GM23338 (cell line): Measurements from ENCODE around the gene ELFN2. TPM values are rescaled to one million over a fixed set of nuclear protein-coding genes. Genes with fewer than 3 reads are reported as not detected.
A peak's percentile ranks its signal among the peaks of the same experiment; 100 is the strongest.

Experiments used
- ATAC-seq: fragments of 200-7000 bp; cut with Tn5 transposase; 3 replicates; pipeline ENCODE4 v1.9.1; 2020
- DNase-seq: peaks from one replicate; pipeline ENCODE4 v3.0.0-alpha.2; 2015; ENCODE audit warnings: low spot score
- H2AFZ ChIP-seq: fragments of 200-600 bp; sonication (generic); 2 replicates; pipeline ENCODE4 v1.8.0; 2016; ENCODE audit warnings: antibody characterized with exemption, mild to moderate bottlenecking, moderate library complexity
- H3F3A ChIP-seq: fragments of 200-600 bp; sonication (generic); replicated peaks from 2 replicates; pipeline ENCODE4 v1.8.0; 2017; ENCODE audit warnings: antibody characterized with exemption, mixed run types, low read depth
- H3K27ac ChIP-seq: fragments of 200-600 bp; sonication (generic); 2 replicates; pipeline ENCODE4 v1.6.1; 2016; ENCODE audit warnings: low read depth
- H3K27me3 ChIP-seq: fragments of 200-600 bp; sonication (generic); 2 replicates; pipeline ENCODE4 v1.8.0; 2016; ENCODE audit warnings: mild to moderate bottlenecking, mixed run types, moderate library complexity; ENCODE audit not compliant: insufficient read depth
- H3K36me3 ChIP-seq: fragments of 200-600 bp; sonication (generic); 2 replicates; pipeline ENCODE4 v1.8.0; 2016; ENCODE audit warnings: mild to moderate bottlenecking; ENCODE audit not compliant: insufficient read depth
- H3K4me1 ChIP-seq: fragments of 200-600 bp; sonication (generic); 2 replicates; pipeline ENCODE4 v1.8.0; 2016; ENCODE audit warnings: mild to moderate bottlenecking, moderate library complexity; ENCODE audit not compliant: insufficient read depth
- H3K4me2 ChIP-seq: fragments of 200-600 bp; sonication (generic); 2 replicates; pipeline ENCODE4 v1.7.1; 2017; ENCODE audit warnings: mixed run types
- H3K4me3 ChIP-seq: fragments of 200-600 bp; sonication (generic); 2 replicates; pipeline ENCODE4 v1.6.1; 2016; ENCODE audit warnings: mixed run types
- H3K79me2 ChIP-seq: fragments of 200-600 bp; sonication (generic); replicated peaks from 2 replicates; pipeline ENCODE4 v1.8.0; 2017; ENCODE audit warnings: mild to moderate bottlenecking; ENCODE audit not compliant: insufficient read depth
- H3K9me2 ChIP-seq: fragments of 200-600 bp; sonication (generic); 2 replicates; pipeline ENCODE4 v1.8.0; 2017; ENCODE audit not compliant: insufficient read depth
- H4K20me1 ChIP-seq: fragments of 200-600 bp; sonication (generic); replicated peaks from 2 replicates; pipeline ENCODE4 v1.8.0; 2017; ENCODE audit warnings: mild to moderate bottlenecking; ENCODE audit not compliant: insufficient read depth
- H3K27ac Mint-ChIP-seq: 2 replicates; pipeline ENCODE4 v1.8.0; 2020; ENCODE audit warnings: inconsistent platforms, mild to moderate bottlenecking, moderate library complexity, mixed read lengths
- H3K27me3 Mint-ChIP-seq: 3 replicates; pipeline ENCODE4 v1.8.0; 2022; ENCODE audit warnings: low read depth, mild to moderate bottlenecking, moderate library complexity, mixed read lengths, inconsistent platforms; ENCODE audit not compliant: insufficient read depth, poor library complexity
- H3K36me3 Mint-ChIP-seq: 3 replicates; pipeline ENCODE4 v1.8.0; 2021; ENCODE audit warnings: low read depth, mild to moderate bottlenecking, inconsistent platforms, moderate library complexity, mixed read lengths
- H3K4me1 Mint-ChIP-seq: 3 replicates; pipeline ENCODE4 v1.8.0; 2020; ENCODE audit warnings: mild to moderate bottlenecking, inconsistent platforms, mixed read lengths
- H3K4me3 Mint-ChIP-seq: 3 replicates; pipeline ENCODE4 v1.8.0; 2021; ENCODE audit warnings: moderate library complexity, mild to moderate bottlenecking, inconsistent platforms, mixed read lengths
- H3K9me3 Mint-ChIP-seq: 3 replicates; pipeline ENCODE4 v1.8.0; 2020; ENCODE audit warnings: moderate library complexity, mild to moderate bottlenecking, inconsistent platforms, mixed read lengths
- CREB1 ChIP-seq: fragments of 250-450 bp; sonication (Bioruptor Pico); IDR thresholded peaks from 2 replicates; pipeline ENCODE4 v1.5.0; 2020; ENCODE audit warnings: low read depth, mild to moderate bottlenecking, moderate library complexity
- CTCF ChIP-seq, 2 experiments: fragments of 200-600 bp in 1 of 2; sonication (generic) in 1 of 2; conservative IDR thresholded peaks; 2 replicates each; pipeline versions ENCODE4 v1.5.1 to v1.6.1; 2016 to 2017; ENCODE audit warnings: antibody characterized with exemption in 2 of 2, low read depth in 2 of 2, mild to moderate bottlenecking in 2 of 2, moderate library complexity in 1 of 2
- EZH2 ChIP-seq: fragments of 200-600 bp; sonication (generic); IDR thresholded peaks from one replicate; pipeline ENCODE4 v1.8.0; 2017; ENCODE audit warnings: antibody characterized with exemption, mild to moderate bottlenecking, low read depth; ENCODE audit not compliant: unreplicated experiment
- EZH2phosphoT487 ChIP-seq: fragments of 200-600 bp; sonication (generic); IDR thresholded peaks from one replicate; pipeline ENCODE4 v1.8.1; 2018; ENCODE audit warnings: antibody characterized with exemption; ENCODE audit not compliant: unreplicated experiment
- JUNB ChIP-seq: IDR thresholded peaks from one replicate; pipeline ENCODE4 v1.6.1; 2016; ENCODE audit warnings: antibody characterized with exemption; ENCODE audit not compliant: unreplicated experiment
- NANOG ChIP-seq: IDR thresholded peaks from 2 replicates; pipeline ENCODE4 v1.6.1; 2016; ENCODE audit warnings: antibody characterized with exemption, borderline replicate concordance
- POLR2AphosphoS5 ChIP-seq: IDR thresholded peaks from 2 replicates; pipeline ENCODE4 v1.6.1; 2016; ENCODE audit warnings: antibody characterized with exemption, low read depth
- STAT1 ChIP-seq: IDR thresholded peaks from one replicate; pipeline ENCODE4 v1.6.1; 2016; ENCODE audit warnings: antibody characterized with exemption; ENCODE audit not compliant: unreplicated experiment
- ZNF114 ChIP-seq: fragments of 250-450 bp; sonication (Bioruptor Pico); IDR thresholded peaks from 2 replicates; pipeline ENCODE4 v1.5.0; 2020; ENCODE audit warnings: mild to moderate bottlenecking, moderate library complexity
- ZNF331 ChIP-seq: fragments of 250-450 bp; sonication (Bioruptor Pico); IDR thresholded peaks from 2 replicates; pipeline ENCODE4 v1.5.0; 2020; ENCODE audit warnings: low read depth, mild to moderate bottlenecking, moderate library complexity
- polyA plus RNA-seq: library from polyadenylated mRNA; unstranded; fragments of >200 nt; fragmentation: Nextera tagmentation; extraction: Ambion mirVana; gene quantifications from 2 replicates; pipeline ENCODE4 v1.2.1, GENCODE V29; 2016
- total RNA-seq: library from RNA; depleted of rRNA; stranded (reverse); fragments of >200 nt; shearing (Covaris generic); gene quantifications from 2 replicates; pipeline ENCODE4 v1.2.3, GENCODE V29; 2014
- TF ChIP-seq, protein P1 (sequence below): IDR thresholded peaks from one replicate; pipeline ENCODE4 v1.6.1; 2018; ENCODE audit warnings: antibody characterized with exemption; ENCODE audit not compliant: unreplicated experiment
- TF ChIP-seq, protein P2 (sequence below): IDR thresholded peaks from 2 replicates; pipeline ENCODE4 v1.6.1; 2016; ENCODE audit warnings: antibody characterized with exemption

Gene ELFN2
- total and polyA plus RNA-seq, 2 experiments from 2014 or later = 0.18 to 0.35 TPM

DNA sequence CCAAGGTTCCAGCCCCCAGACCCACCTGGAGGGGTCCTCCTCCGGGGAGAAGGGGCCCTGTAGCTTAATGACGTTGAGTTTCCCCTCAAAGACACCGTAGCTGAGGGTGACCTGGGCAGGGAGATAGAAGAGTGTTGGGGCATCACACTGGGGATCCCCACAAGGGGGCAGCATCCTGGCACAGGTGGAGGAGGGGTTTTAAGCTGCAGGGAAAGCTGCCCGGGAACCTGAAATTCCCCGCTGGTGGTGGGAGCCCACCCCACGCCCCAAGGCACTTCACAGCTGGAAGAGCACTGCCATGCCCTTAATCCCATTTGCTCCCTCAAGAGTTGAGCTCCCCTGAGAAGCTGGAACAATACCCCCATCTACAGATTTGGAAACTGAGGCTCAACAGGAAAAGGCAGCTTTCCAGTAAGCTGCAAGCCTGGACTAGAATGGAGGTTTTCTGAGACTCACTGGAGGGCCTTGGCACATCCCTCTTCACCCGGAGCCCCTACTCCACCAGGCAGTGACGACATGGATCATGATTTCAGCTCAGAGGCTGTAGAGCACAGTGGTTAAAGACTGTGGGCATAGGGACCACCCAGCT lies 45.2 kb upstream of the ELFN2 start:
- ATAC-seq (peak; percentile 88), DNase-seq (peak; percentile 81)
- H2AFZ ChIP-seq = no peak overlapping the region
- H3K27ac ChIP-seq = no peak overlapping the region
- no peaks in the 10 kb centered on the region for H4K20me1 ChIP-seq
- no peaks in the 10 kb centered on the region for H3K4me1 ChIP-seq
- Mint-ChIP-seq H3K4me1 (peaks cover 3% of the 10 kb centered on the region; the same call in 1 of the 3 replicates), H3K27me3 (peaks cover 16% of the 10 kb centered on the region), H3K9me3 (no peaks in the 10 kb centered on the region), H3K36me3 (no peaks in the 10 kb centered on the region), H3K27ac (no peak overlapping the region), H3K4me3 (no peak overlapping the region)
- no peaks in the 10 kb centered on the region for H3F3A ChIP-seq
- no peaks in the 10 kb centered on the region for H3K9me2 ChIP-seq
- no peak overlapping the region for H3K4me2 ChIP-seq
- H3K36me3 ChIP-seq = no peaks in the 10 kb centered on the region
- no peaks in the 10 kb centered on the region for H3K27me3 ChIP-seq
- H3K4me3 ChIP-seq = no peak overlapping the region
- no peaks in the 10 kb centered on the region for H3K79me2 ChIP-seq
- TF ChIP-seq POLR2AphosphoS5 = no peak
- TF ChIP-seq CTCF (conservative IDR thresholded peaks at IDR 0.05; ENCODE audit: low read depth in 2 of 2) = peak; percentile 78 to 90

- Mint-ChIP-seq H3K27ac (no peak overlapping the region), H3K27me3 (peaks cover 11% of the 10 kb centered on the region), H3K9me3 (no peaks in the 10 kb centered on the region), H3K4me1 (peaks cover 3% of the 10 kb centered on the region; the same call in 1 of the 3 replicates), H3K36me3 (no peaks in the 10 kb centered on the region), H3K4me3 (no peak overlapping the region)
- H2AFZ ChIP-seq = no peak overlapping the region
- H3K4me3 ChIP-seq = no peak overlapping the region
- H3K36me3 ChIP-seq = no peaks in the 10 kb centered on the region
- H3F3A ChIP-seq = no peaks in the 10 kb centered on the region
- ATAC-seq (no peak), DNase-seq (no peak)
- no peaks in the 10 kb centered on the region for H3K79me2 ChIP-seq
- H3K27me3 ChIP-seq = no peaks in the 10 kb centered on the region
- H3K27ac ChIP-seq = no peak overlapping the region
- H3K9me2 ChIP-seq = no peaks in the 10 kb centered on the region
- H4K20me1 ChIP-seq = no peaks in the 10 kb centered on the region
- no peak overlapping the region for H3K4me2 ChIP-seq
- H3K4me1 ChIP-seq = no peaks in the 10 kb centered on the region
- TF ChIP-seq, protein P1, sequence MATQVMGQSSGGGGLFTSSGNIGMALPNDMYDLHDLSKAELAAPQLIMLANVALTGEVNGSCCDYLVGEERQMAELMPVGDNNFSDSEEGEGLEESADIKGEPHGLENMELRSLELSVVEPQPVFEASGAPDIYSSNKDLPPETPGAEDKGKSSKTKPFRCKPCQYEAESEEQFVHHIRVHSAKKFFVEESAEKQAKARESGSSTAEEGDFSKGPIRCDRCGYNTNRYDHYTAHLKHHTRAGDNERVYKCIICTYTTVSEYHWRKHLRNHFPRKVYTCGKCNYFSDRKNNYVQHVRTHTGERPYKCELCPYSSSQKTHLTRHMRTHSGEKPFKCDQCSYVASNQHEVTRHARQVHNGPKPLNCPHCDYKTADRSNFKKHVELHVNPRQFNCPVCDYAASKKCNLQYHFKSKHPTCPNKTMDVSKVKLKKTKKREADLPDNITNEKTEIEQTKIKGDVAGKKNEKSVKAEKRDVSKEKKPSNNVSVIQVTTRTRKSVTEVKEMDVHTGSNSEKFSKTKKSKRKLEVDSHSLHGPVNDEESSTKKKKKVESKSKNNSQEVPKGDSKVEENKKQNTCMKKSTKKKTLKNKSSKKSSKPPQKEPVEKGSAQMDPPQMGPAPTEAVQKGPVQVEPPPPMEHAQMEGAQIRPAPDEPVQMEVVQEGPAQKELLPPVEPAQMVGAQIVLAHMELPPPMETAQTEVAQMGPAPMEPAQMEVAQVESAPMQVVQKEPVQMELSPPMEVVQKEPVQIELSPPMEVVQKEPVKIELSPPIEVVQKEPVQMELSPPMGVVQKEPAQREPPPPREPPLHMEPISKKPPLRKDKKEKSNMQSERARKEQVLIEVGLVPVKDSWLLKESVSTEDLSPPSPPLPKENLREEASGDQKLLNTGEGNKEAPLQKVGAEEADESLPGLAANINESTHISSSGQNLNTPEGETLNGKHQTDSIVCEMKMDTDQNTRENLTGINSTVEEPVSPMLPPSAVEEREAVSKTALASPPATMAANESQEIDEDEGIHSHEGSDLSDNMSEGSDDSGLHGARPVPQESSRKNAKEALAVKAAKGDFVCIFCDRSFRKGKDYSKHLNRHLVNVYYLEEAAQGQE = no peak
- TF ChIP-seq NANOG = no peak
- TF ChIP-seq, protein P2, sequence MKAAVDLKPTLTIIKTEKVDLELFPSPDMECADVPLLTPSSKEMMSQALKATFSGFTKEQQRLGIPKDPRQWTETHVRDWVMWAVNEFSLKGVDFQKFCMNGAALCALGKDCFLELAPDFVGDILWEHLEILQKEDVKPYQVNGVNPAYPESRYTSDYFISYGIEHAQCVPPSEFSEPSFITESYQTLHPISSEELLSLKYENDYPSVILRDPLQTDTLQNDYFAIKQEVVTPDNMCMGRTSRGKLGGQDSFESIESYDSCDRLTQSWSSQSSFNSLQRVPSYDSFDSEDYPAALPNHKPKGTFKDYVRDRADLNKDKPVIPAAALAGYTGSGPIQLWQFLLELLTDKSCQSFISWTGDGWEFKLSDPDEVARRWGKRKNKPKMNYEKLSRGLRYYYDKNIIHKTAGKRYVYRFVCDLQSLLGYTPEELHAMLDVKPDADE = no peak
- no peak for TF ChIP-seq CTCF (conservative IDR thresholded peaks at IDR 0.05; ENCODE audit: low read depth in 2 of 2)
- no peak for TF ChIP-seq EZH2
- TF ChIP-seq ZNF114 = no peak
- TF ChIP-seq ZNF331 (CRISPR knock-in tag) = no peak
- no peak for TF ChIP-seq CREB1 (CRISPR knock-in tag)
- no peak for TF ChIP-seq EZH2phosphoT487
- TF ChIP-seq STAT1 = no peak
- TF ChIP-seq JUNB = no peak
Measured at GRCh38 chr22:37471727-37472417, 44.6 kb upstream of the ELFN2 start.
